Skeletal muscle cell (primary cell): ENCODE data around the gene DGKB.
A peak's percentile ranks its signal among the peaks of the same experiment; 100 is the strongest.

ENCODE experiments used
- DNase-seq: peaks from one replicate; pipeline ENCODE4 v3.0.0-alpha.2; 2010; ENCODE audit warnings: low read depth
- H3K4me3 ChIP-seq: 2 replicates; pipeline ENCODE4 v1.5.1; 2011; ENCODE audit warnings: low read depth, mild to moderate bottlenecking, control low read depth, low read length, moderate library complexity

The DGKB gene

GRCh38 chr7:14635955-14636354 is 266.6 kb downstream of the DGKB start:
- no peak overlapping the region for H3K4me3 ChIP-seq
- DNase-seq, result no peak

GRCh38 chr7:14630048-14630447 is 272.5 kb downstream of the DGKB start:
- H3K4me3 ChIP-seq, result no peak overlapping the region
- DNase-seq, result no peak

GRCh38 chr7:14628516-14628915 is 274.0 kb downstream of the DGKB start:
- no peak for DNase-seq
- no peak overlapping the region for H3K4me3 ChIP-seq

DNA sequence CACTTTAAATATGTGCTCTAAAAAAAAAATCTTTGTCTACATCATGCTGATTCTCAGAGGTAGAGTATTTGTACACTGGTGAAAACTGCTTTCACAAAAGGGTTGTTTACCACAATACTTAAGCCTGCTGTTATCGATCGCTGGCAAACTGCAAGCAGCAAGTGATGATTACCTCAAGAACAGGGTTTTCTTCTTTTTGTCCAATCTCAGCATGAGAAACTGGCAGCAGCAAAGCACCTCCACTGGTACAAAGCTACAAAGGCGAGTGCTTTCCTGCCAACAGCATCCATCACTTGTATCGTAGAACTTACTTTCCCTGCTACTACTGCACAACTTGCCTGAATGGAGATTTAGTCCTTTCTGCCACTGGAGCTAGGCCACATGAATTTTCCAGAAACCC is 276.5 kb downstream of the DGKB start:
- no peak overlapping the region for H3K4me3 ChIP-seq
- DNase-seq, result no peak

DNA sequence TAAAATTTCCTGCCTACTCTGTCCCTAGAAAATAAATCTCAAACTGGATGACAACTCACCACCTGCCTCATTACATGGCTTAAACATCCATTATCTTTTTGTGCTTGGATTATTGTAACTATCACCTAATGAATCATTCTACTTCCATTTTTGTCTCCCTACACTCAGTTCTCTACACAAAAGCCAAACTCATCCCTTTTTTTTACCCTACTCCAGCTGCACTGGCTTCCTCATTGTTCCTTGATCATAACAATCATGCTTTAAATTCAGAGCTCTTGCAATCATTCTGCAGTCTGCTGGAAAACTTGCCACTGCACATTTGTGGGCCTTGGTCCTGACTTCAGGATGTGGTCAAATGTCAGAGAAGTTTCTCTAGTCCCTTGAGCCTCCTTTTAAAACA is 280.0 kb downstream of the DGKB start:
- no peak for DNase-seq
- no peak overlapping the region for H3K4me3 ChIP-seq

GRCh38 chr7:14606101-14606500 is 296.4 kb downstream of the DGKB start:
- no peak overlapping the region for H3K4me3 ChIP-seq
- no peak for DNase-seq

DNA sequence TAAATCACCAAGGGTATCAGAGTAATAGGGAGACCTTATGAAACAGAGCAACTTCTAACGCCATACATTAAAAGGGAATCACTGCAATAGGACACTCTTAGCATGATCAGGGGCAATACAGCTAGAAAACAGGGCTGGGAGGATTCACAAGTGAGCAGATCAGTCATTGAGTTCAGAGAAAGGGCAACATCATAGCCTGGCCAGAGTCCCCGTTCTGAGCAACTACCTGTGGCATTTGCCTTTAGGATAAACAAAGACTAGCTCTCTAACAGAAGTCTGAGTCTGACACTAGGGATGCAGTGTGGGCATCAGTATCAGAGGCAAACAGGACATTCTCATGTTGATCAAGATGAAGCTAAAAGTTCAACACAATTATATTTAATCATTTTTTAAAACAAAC is 297.9 kb downstream of the DGKB start:
- DNase-seq, result no peak
- no peak overlapping the region for H3K4me3 ChIP-seq

DNA sequence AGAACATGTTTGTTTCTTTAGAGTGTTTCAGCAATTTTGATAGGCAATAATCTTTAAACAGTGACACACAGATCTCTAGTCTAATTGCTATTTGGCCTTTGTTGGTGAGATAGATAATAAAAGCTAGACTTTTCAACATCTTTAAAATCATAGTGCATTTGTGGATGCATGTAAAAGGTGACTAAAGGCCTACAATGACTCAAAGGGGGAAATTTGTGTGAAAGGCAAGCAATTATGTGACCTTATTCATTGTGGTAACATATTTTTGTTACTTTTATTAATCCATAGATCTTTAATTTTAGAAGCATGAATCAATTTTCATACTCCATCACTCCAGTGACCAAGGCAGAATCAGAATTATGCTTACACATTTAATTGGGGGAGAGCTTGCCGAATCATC is 299.7 kb downstream of the DGKB start:
- DNase-seq, result no peak
- no peak overlapping the region for H3K4me3 ChIP-seq

GRCh38 chr7:14600766-14601367 is 301.7 kb downstream of the DGKB start:
- DNase-seq, result no peak
- H3K4me3 ChIP-seq, result no peak overlapping the region

- H3K4me3 ChIP-seq, result no peak overlapping the region
- peak; percentile 31 for DNase-seq
These were observed 303.6 kb downstream of the DGKB start for GRCh38 chr7:14598978-14599377.

GRCh38 chr7:14596421-14596820 is 306.1 kb downstream of the DGKB start:
- peak; percentile 27 for DNase-seq
- H3K4me3 ChIP-seq, result no peak overlapping the region

- H3K4me3 ChIP-seq, result no peak overlapping the region
- DNase-seq, result no peak
These were observed 312.3 kb downstream of the DGKB start for GRCh38 chr7:14590206-14590605.

DNA sequence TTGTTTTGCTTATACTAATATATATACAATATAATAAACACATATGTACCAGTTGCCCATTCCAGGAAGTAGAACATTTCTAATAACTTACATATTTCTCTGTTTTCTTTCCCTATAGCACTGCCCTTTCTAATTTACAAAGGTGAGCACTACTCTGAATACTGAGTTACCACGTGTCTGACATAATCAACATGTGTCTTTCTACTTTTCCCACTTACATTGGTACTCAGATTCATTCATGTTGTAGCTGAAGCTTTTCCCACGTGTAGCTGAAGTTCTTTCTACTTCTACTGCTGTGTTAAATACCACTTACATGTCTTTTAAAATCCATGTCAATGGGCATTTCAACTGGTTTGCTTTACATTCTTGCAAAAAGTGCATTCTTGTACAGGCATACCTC is 317.3 kb downstream of the DGKB start:
- DNase-seq, result no peak

DNA sequence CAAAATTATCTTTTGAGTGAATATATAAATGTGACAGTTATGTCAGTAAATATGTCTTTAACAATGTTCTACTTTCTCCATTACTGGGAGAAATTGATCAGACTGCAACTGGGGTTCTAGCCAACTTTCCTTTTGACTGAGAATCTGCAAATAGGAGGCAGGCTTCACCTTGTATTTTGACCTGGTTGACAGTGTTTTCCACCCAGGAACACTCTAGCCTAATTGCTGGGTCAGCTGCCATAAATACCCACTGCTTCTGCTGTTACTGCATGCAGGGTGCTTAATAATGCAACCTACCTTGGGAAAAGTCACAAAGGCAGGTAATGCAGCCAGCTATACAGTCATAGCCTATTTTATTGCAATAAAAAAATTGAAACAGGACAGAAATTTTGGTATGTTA is 319.0 kb downstream of the DGKB start:
- DNase-seq, result no peak
- H3K4me3 ChIP-seq, result no peak overlapping the region

More for the DNA sequence above, 317.3 kb downstream of the DGKB start:
- H3K4me3 ChIP-seq, result no peak overlapping the region

DNA sequence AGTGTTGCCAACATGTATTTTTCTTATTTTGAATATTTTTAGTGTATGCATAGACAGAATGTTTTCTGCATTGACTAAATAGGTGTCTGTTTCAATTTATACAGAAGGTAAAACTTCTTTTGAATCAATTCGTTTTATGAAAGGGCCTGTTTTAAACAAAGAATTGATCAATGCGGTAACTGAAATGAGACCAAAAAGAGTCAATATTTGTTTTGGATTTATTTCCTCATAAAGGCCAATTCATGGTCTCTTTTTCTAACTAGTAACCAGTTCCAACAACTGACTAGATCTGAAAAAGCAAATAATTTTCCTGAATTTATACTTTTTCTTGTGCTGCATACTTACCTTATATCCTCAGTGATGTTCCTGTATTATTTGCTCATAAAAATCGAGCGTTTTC is 320.5 kb downstream of the DGKB start:
- no peak overlapping the region for H3K4me3 ChIP-seq
- DNase-seq, result no peak

- H3K4me3 ChIP-seq, result no peak overlapping the region
- DNase-seq, result no peak
These were observed 322.6 kb downstream of the DGKB start for GRCh38 chr7:14579971-14580370.

DNA sequence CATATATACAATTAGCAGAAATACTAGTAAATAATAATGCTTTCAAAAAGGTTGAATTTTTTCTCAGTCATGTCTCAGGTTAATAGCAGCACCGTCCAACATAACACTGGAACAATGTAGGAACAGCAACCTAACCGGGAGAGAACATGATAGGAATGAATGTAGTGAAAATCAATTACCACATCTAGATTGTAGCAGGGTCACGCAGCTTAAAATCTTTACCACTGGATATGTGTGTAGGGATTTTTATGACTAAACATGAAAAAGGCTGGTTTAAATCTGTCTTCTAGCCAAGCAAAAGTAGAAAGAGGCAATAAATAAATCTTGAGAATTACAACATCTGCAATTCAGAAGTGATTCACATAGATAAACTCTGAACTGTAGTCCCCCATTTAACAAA is 326.0 kb downstream of the DGKB start:
- H3K4me3 ChIP-seq, result no peak overlapping the region
- DNase-seq, result no peak

GRCh38 chr7:14570750-14571607 is 331.6 kb downstream of the DGKB start:
- DNase-seq, result no peak
- no peak overlapping the region for H3K4me3 ChIP-seq

DNA sequence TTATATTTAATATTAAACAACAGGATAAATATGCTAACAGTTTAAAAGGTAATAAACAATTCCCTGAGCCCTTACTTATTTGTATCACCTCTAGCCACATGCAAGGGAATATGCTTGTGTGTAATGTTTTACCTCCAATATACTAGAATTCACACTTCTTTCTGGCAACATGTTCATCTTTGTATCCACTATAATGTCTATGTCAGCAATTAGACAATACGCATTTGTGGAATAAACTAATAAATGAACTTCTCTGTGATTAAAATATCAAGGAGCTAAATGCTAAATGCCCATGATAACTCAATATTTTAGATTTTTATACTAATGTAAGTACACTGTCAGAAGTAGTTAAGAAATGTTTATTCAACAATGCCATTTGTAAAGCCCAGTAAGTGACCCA is 350.5 kb downstream of the DGKB start:
- no peak overlapping the region for H3K4me3 ChIP-seq
- no peak for DNase-seq

DNA sequence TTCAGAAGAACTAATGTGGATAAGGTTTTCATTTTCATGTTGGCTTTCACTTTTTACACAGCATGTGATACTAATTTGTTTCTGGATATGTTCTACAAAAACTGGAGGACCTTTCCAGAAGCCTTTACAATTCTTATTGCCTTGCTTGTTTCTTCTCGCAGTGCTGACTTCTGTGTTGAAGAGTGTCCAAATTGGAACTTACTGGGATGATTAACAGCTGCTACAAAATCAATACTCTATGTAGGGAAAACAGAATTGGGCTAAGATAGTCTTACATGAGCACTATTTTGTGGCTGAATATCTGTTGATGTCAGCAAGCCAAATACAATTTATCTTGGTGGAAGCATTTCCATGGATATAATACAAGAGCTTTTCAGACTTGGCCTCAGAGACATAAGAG is 351.2 kb downstream of the DGKB start:
- no peak for DNase-seq

DNA sequence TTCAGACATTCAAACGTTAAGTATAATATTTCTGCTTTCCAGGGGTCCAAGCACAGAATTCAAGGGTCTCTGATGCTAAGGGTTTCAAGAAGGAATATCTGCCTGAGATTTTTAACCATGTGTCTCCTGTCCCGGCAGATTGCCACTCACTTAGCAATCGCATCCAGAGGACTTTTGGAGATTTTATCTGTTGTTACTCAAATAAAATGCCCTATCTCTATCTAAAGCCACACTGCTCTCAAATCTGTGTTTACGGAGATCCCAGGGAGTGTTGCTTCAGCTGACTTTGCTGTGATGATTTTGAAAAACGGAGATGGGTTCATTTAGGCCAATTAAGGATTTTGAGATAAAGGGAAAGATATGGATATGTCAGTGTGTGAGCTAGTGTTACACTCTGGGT is 359.9 kb downstream of the DGKB start:
- DNase-seq, result no peak
- no peak overlapping the region for H3K4me3 ChIP-seq

More for the DNA sequence above, 351.2 kb downstream of the DGKB start:
- no peak overlapping the region for H3K4me3 ChIP-seq
